Measurements from ENCODE around the gene KIF1C.

KIF1C gene

GRCh38 chr17:4997302-4998026 is at the start of gene KIF1C, which contains the start of gene INCA1:
Gene KIF1C (plus strand): TSS chr17:4997950. CDS start chr17:5000247, 2,297 bp downstream.
Gene INCA1 (minus strand): TSS chr17:4997522. CDS start chr17:4994437, 3,085 bp downstream.
- peak; percentile 95 for DNase-seq

- peak; percentile 97 for DNase-seq
These were observed 49.4 kb upstream of the KIF1C start, which contains the start of gene PFN1 for GRCh38 chr17:4948166-4948930. Gene PFN1 (minus strand): TSS chr17:4948530. CDS start chr17:4948394, 136 bp downstream.

DNA sequence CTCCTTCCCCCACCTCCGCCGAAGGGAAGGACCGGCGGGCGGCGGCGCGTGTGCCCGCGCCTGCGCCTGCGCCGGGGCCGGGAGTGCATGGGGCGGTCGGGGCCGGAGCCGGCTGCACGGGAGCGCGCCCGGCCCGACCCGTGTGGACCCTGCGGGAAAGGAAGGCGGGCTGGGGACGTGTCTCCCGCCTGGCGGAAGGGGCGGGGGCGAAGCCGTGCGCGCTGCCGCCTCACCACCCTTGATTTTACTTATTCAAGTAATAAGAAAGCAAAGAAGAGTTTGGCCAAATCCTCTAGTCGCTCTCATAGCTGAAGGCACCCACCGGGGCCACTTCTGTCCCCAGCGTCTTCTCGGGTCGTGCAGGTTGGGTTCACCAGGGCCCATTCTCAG is 48.8 kb upstream of the KIF1C start:
- peak; percentile 91 for DNase-seq

- peak; percentile 81 for DNase-seq
These were observed 48.3 kb upstream of the KIF1C start for GRCh38 chr17:4949321-4950074.

- DNase-seq, result peak; percentile 87
These were observed 47.5 kb upstream of the KIF1C start for GRCh38 chr17:4950075-4950745.

DNA sequence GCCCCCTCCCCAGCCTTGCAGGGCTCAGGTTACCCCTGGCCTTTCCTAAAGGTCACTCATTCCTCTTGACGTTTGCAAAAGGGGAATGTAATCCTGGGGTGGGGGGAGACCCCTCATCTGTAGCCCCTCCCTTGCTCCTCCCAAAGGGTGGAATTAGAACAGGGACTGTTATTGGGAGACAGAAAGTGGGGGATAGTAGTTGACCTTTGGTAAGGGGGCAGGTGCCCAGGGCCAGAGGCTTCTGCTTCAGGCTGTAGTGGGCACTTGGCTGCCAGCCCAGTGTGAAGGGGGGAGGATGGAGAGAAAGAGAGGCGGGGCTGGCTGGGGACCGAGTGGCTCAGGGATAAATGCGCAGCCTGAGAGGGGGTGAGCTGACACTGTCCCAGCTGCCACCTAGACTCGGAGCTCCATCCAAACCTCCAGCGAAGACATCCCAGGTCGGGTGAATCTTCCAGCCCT is 47.0 kb upstream of the KIF1C start, which contains the start of gene ENO3:
ENO3 (plus strand) TSS at position 374 of the 459 bp plus-strand sequence. CDS start 711 bp downstream, outside the sequence.
- peak; percentile 57 for DNase-seq

GRCh38 chr17:4951486-4951885 is 46.3 kb upstream of the KIF1C start:
- DNase-seq, result no peak

- DNase-seq, result no peak
These were observed 44.2 kb upstream of the KIF1C start for GRCh38 chr17:4953451-4953961.

DNA sequence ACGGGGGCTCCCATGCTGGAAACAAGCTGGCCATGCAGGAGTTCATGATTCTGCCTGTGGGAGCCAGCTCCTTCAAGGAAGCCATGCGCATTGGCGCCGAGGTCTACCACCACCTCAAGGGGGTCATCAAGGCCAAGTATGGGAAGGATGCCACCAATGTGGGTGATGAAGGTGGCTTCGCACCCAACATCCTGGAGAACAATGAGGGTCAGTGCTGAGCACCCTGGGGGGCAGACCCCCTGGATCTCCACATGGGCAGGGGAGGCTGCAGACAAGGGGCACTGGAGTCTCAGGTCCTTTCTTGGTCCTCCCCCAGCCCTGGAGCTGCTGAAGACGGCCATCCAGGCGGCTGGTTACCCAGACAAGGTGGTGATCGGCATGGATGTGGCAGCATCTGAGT is 42.7 kb upstream of the KIF1C start:
- no peak for DNase-seq

DNA sequence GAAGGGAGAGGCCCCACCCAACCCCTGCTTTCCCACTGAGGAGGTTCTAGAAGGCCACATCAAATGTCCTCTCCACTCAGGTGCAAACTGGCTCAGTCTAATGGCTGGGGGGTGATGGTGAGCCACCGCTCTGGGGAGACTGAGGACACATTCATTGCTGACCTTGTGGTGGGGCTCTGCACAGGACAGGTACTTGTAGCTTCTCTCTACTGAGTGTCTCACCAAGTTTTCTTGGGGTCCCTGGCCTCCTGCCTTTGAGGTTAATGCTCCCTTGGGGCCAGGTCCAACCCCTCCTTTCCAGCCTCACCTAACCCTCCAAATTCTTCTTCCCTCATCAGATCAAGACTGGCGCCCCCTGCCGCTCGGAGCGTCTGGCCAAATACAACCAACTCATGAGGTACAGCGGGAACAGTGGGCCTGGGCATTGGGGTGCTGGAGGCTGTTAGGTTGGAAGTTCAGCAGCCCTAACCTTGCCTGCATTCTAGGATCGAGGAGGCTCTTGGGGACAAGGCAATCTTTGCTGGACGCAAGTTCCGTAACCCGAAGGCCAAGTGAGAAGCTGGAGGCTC is 41.2 kb upstream of the KIF1C start:
- peak; percentile 70 for DNase-seq

DNA sequence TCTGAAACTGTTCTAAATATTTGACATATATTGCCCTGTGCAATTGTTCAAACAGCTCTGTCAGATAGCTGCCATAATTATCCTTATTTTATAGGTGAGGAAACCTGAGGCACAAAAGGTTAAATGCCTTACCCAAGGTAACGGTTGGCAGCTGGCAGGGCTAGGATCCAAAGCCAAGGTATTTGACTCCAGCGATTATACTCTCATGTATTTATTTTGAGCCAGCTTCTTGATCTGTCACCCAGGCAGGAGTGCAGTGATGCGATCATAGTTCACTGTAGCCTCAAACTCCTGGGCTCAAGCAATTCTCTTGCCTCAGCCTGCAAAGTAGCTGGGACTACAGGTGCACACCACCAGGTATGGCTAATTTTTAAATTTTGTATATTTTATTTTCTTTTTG is 39.6 kb upstream of the KIF1C start:
- no peak for DNase-seq

GRCh38 chr17:4959261-4959965 is 38.3 kb upstream of the KIF1C start:
- DNase-seq, result no peak

GRCh38 chr17:4960279-4960922 is 37.3 kb upstream of the KIF1C start:
- no peak for DNase-seq

DNA sequence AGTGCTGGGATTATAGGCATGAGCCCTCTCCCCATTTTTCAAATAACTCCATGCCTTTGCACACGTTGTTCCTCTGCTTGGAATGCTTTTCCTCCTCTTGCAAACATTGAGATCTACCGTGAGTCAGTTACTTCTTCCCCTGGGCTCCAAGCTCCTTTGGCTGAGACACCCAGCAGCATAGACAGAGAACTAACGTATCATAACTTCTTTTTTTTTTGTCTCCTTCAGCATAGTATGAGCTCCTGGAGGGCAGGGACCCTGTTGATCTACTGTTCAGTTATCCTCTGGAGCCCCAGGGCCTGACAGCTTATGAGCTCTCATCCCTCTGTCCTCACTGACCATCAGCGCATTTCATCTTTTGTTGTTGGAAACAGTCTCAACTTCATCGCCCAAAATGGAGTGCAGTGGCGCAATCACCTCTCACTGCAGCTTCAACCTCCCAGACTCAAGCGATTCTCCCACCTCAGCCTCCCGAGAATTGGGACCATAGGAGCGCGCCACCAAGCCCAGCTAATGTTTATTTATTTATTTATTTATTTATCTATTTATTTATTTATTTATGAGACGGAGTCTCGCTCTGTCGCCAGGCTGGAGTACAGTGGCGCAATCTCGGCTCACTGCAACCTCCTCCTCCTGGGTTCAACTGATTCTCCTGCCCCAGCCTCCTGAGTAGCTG is 32.3 kb upstream of the KIF1C start:
- no peak for DNase-seq

- DNase-seq, result peak; percentile 99
These were observed 30.8 kb upstream of the KIF1C start for GRCh38 chr17:4966844-4967538.

DNA sequence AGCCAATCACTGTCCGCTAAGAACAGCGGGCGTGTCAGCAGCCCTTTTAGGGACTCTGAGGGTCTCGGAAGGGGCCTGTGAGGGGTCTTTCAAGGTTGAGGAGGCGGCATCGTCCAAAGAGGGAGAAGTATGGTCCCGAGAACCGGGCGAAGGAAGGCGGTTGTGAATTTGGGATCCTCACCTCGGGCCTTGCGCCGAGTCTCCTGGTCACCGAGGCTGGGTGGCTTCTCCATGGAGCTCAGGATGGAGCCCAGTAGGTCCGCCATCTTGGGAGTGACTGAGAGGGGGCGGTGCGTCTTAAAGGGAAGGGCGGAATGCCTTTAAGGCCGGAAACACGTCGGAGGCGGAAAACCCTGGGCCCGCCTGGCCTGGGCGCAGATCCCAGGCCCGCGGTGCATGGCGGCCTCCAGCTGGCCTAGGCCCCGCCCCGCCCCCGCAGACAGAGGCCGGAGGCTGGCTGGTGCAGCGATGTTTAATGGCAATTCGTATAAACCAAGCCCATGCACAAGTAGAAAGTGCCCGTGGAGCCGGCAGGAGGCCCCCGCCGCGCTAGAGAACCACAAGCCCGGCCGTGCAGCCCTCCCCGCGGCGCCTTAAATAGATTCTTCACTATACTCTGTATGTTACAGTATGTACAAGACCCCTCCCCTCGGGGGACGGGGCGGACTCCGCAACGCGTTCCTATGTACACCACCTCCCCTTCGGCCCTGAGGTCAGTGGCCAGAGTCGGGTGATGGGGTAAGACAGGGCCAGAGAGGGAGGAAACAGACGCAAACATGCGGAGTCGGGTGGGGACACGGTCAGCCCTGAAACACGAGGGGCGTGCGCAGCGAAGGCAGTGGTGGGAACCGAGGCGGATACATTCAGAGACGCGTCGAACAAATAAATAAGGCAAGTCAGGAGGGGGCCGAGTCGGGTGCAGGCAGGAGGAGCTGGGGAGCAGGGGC is 29.9 kb upstream of the KIF1C start, which contains the start of gene SPAG7:
SPAG7 (minus strand) TSS at position 279 of the 947 bp plus-strand sequence; CDS start at position 266, 13 bp downstream.
- peak; percentile 98 for DNase-seq

DNA sequence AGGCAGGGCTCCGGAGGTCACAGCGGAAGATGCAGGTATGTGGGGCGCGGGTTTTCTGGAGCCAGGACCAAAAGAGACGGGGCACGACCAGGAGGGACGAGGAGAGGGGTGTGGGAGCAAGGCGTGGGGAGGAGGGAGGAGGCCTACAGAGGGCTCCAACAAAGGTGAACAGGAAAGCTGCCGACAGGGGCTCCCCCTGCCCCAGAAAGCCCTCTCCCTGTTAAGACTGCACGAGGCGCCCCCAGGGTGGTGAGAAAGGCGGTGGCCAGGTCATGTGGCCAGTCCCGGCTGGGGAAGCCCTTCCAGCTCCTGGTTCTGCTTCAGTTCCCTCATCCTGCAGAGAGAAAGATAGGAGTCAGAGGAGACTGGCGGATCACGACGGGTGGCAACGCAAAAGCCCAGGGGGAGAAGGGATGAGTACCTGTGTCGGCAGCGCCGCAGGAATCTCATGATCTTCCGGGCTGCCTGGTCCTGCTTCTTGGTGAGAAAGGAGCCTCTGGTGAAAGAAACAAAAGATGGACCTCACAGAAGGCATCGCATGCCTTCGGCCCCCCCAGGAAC is 29.2 kb upstream of the KIF1C start:
- peak; percentile 33 for DNase-seq
